ENCODE results near the gene DRG2. TPM values are rescaled to one million over a fixed set of nuclear protein-coding genes. Genes with fewer than 3 reads are reported as not detected.

Gene DRG2
- total RNA-seq, 1 experiment from 2014 or later: 47.9 TPM

GRCh38 chr17:18148586-18148985 is 60.8 kb downstream of the DRG2 start:
- no peaks in the 10 kb centered on the region for H3K27me3 Mint-ChIP-seq (ENCODE audit: insufficient read depth, unreplicated experiment)
- no peak for DNase-seq
- H3K4me1 ChIP-seq: no peaks in the 10 kb centered on the region
- no peaks in the 10 kb centered on the region for H3K9me3 ChIP-seq
- no peaks in the 10 kb centered on the region for H3K9me3 Mint-ChIP-seq (ENCODE audit: unreplicated experiment)
- H3K36me3 ChIP-seq (ENCODE audit: control insufficient read depth, insufficient read depth, low read length): no peaks in the 10 kb centered on the region
- TF ChIP-seq, protein P1, sequence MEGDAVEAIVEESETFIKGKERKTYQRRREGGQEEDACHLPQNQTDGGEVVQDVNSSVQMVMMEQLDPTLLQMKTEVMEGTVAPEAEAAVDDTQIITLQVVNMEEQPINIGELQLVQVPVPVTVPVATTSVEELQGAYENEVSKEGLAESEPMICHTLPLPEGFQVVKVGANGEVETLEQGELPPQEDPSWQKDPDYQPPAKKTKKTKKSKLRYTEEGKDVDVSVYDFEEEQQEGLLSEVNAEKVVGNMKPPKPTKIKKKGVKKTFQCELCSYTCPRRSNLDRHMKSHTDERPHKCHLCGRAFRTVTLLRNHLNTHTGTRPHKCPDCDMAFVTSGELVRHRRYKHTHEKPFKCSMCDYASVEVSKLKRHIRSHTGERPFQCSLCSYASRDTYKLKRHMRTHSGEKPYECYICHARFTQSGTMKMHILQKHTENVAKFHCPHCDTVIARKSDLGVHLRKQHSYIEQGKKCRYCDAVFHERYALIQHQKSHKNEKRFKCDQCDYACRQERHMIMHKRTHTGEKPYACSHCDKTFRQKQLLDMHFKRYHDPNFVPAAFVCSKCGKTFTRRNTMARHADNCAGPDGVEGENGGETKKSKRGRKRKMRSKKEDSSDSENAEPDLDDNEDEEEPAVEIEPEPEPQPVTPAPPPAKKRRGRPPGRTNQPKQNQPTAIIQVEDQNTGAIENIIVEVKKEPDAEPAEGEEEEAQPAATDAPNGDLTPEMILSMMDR (IDR thresholded peaks at IDR 0.05; ENCODE audit: insufficient read depth in 1 of 2, low read depth in 1 of 2, low read length in 1 of 2, severe bottlenecking in 1 of 2, unreplicated experiment in 1 of 2): no peak
- H3K4me3 ChIP-seq (ENCODE audit: low read depth, low read length): no peak overlapping the region
- BruUV-seq (replicated peaks): no TSS peak
- H3K27me3 ChIP-seq (replicated peaks; ENCODE audit: control insufficient read depth, insufficient read depth, low read length): no peaks in the 10 kb centered on the region
- ChIA-PET POLR2A (no interaction called here), CTCF (no interaction called here)
- intact Hi-C loops (cut with micrococcal nuclease; ENCODE audit: unreplicated experiment): no loop called here
- no peaks in the 10 kb centered on the region for H3K36me3 Mint-ChIP-seq (ENCODE audit: insufficient read depth, unreplicated experiment)
- no peak overlapping the region for H3K4me3 Mint-ChIP-seq (ENCODE audit: unreplicated experiment)
- H3K27ac Mint-ChIP-seq (ENCODE audit: unreplicated experiment): no peak overlapping the region
- H3K4me1 Mint-ChIP-seq (ENCODE audit: low read depth, unreplicated experiment): peaks cover under 1% of the 10 kb centered on the region

DNA sequence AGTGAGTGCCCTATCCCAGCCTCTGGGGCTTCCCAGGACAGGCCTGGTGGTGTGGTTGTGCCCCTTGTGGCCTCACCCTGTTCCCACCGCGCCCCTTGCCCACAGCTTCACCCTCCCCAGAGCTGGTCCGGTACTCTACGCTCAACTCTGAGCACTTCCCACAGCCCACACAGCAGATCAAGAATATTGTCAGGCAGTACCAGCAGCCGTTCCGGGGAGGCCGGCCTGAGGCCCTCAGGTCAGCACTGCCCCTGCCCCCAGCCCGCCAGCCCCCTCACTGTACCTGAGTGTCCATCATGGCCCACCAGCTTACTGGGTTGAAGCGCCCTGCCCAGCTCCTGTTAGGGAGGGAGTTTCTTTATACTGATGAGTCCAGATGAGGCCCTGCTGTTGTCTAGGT is 63.5 kb downstream of the DRG2 start:
- Histone ChIP-seq H3K4me3 (ENCODE audit: low read depth, low read length) (no peak overlapping the region), H3K27me3 (replicated peaks; ENCODE audit: control insufficient read depth, insufficient read depth, low read length) (no peaks in the 10 kb centered on the region), H3K4me1 (peaks cover 3% of the 10 kb centered on the region; the same call in 1 of the 2 replicates), H3K36me3 (ENCODE audit: control insufficient read depth, insufficient read depth, low read length) (no peaks in the 10 kb centered on the region), H3K9me3 (no peaks in the 10 kb centered on the region)
- ChIA-PET POLR2A (no interaction called here), CTCF (no interaction called here)
- Mint-ChIP-seq H3K4me3 (ENCODE audit: unreplicated experiment) (no peak overlapping the region), H3K27me3 (ENCODE audit: insufficient read depth, unreplicated experiment) (no peaks in the 10 kb centered on the region), H3K9me3 (ENCODE audit: unreplicated experiment) (no peaks in the 10 kb centered on the region), H3K4me1 (ENCODE audit: low read depth, unreplicated experiment) (no peaks in the 10 kb centered on the region), H3K27ac (ENCODE audit: unreplicated experiment) (no peak overlapping the region), H3K36me3 (ENCODE audit: insufficient read depth, unreplicated experiment) (no peaks in the 10 kb centered on the region)
- DNase-seq: no peak
- intact Hi-C loops (cut with micrococcal nuclease; ENCODE audit: unreplicated experiment): no loop called here
- BruUV-seq (replicated peaks): no TSS peak
- TF ChIP-seq, protein P1 (IDR thresholded peaks at IDR 0.05; ENCODE audit: insufficient read depth in 1 of 2, low read depth in 1 of 2, low read length in 1 of 2, severe bottlenecking in 1 of 2, unreplicated experiment in 1 of 2): no peak

DNA sequence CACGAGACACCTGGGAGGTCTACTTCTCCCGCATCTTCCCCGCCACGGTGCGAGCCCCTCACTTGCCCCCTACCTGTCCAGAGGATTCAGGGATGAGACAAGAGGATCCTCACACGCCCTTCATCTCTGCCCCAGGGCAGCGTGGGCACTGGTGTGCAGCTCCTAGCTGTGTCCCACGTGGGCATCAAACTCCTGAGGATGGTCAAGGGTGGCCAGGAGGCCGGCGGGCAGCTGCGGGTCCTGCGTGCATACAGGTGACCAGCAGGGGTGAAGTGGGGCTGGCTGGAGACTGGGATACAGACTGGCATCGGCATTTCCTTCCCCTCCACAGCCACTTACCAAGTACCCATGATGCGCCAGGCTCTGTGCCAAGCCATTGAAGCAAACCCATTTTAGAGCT is 67.4 kb downstream of the DRG2 start:
- Mint-ChIP-seq H3K27me3 (ENCODE audit: insufficient read depth, unreplicated experiment) (no peaks in the 10 kb centered on the region), H3K36me3 (ENCODE audit: insufficient read depth, unreplicated experiment) (no peaks in the 10 kb centered on the region), H3K4me3 (ENCODE audit: unreplicated experiment) (no peak overlapping the region), H3K4me1 (ENCODE audit: low read depth, unreplicated experiment) (no peaks in the 10 kb centered on the region), H3K27ac (ENCODE audit: unreplicated experiment) (no peak overlapping the region), H3K9me3 (ENCODE audit: unreplicated experiment) (no peaks in the 10 kb centered on the region)
- ChIA-PET CTCF (interaction anchor here (1.1 kb wide), 1 partner anchor 15 kb away, joined by 4 read pairs; no protein-coding TSS in a partner anchor), POLR2A (no interaction called here)
- TF ChIP-seq, protein P1 (IDR thresholded peaks at IDR 0.05; ENCODE audit: insufficient read depth in 1 of 2, low read depth in 1 of 2, low read length in 1 of 2, severe bottlenecking in 1 of 2, unreplicated experiment in 1 of 2): no peak
- Histone ChIP-seq H3K36me3 (ENCODE audit: control insufficient read depth, insufficient read depth, low read length) (no peaks in the 10 kb centered on the region), H3K9me3 (no peaks in the 10 kb centered on the region), H3K27me3 (replicated peaks; ENCODE audit: control insufficient read depth, insufficient read depth, low read length) (no peaks in the 10 kb centered on the region), H3K4me1 (peaks cover 3% of the 10 kb centered on the region; the same call in 1 of the 2 replicates), H3K4me3 (ENCODE audit: low read depth, low read length) (no peak overlapping the region)
- BruUV-seq (replicated peaks): no TSS peak
- intact Hi-C loops (cut with micrococcal nuclease; ENCODE audit: unreplicated experiment): no loop called here
- DNase-seq: no peak

Data from Caco-2 (cell line).